ENCODE results near the gene BNIP3. TPM values are rescaled to one million over a fixed set of nuclear protein-coding genes. Genes with fewer than 3 reads are reported as not detected.

Gene BNIP3
- total and polyA plus RNA-seq, 4 experiments from 2014 or later: 29.8 to 37.0 (median 32.7) TPM

GRCh38 chr10:132003282-132003924, 21.7 kb upstream of the BNIP3 start:
- Mint-ChIP-seq H3K36me3 (no peaks in the 10 kb centered on the region), H3K27me3 (peaks cover 5 to 10% of the 10 kb centered on the region in 2 donors), H3K4me3 (no peak overlapping the region), H3K27ac (no peak overlapping the region), H3K4me1 (peaks cover 0 to 7% (median 1%) of the 10 kb centered on the region in 4 donors), H3K9me3 (peaks cover 0 to 9% (median 0%) of the 10 kb centered on the region in 8 donors)
- H3K27me3 ChIP-seq (ENCODE audit: insufficient read depth, low read length): no peaks in the 10 kb centered on the region
- ChIA-PET CTCF (ENCODE audit: partially characterized antibody) (interaction anchor here (0.6 kb wide), 1 partner anchor 556 kb away, joined by 3 read pairs; no protein-coding TSS in a partner anchor), POLR2A (ENCODE audit: partially characterized antibody) (no interaction called here)
- H3K9me3 ChIP-seq (ENCODE audit: control insufficient read depth in 1 of 2, low read length in 2 of 2): no peaks in the 10 kb centered on the region
- H3K36me3 ChIP-seq (ENCODE audit: insufficient read depth, low read length): no peaks in the 10 kb centered on the region
- no peaks in the 10 kb centered on the region for H3K4me1 ChIP-seq (ENCODE audit: insufficient read depth, low read length)
- no peak overlapping the region for H3K27ac ChIP-seq (ENCODE audit: low read depth, low read length)
- DNase-seq: no peak
- intact Hi-C loops (cut with micrococcal nuclease): no loop called here
- H3K4me3 ChIP-seq (ENCODE audit: low read length in 2 of 2): no peak overlapping the region

GRCh38 chr10:132002004-132002403, 20.3 kb upstream of the BNIP3 start:
- H3K27ac ChIP-seq (ENCODE audit: low read depth, low read length): no peak overlapping the region
- no peaks in the 10 kb centered on the region for H3K4me1 ChIP-seq (ENCODE audit: insufficient read depth, low read length)
- CTCF ChIA-PET (ENCODE audit: partially characterized antibody): interaction anchor here (1.2 to 1.9 kb wide), 2 partner anchors 21 to 116 kb away, joined by 4 to 6 read pairs; no protein-coding TSS in a partner anchor
- Mint-ChIP-seq H3K4me1 (peaks cover 0 to 7% (median 1%) of the 10 kb centered on the region in 4 donors), H3K27me3 (peaks cover 3% of the 10 kb centered on the region in 2 donors), H3K9me3 (peaks cover 0 to 9% (median 0%) of the 10 kb centered on the region in 8 donors), H3K4me3 (no peak overlapping the region), H3K36me3 (no peaks in the 10 kb centered on the region), H3K27ac (peak overlapping the region in 1 of 7 donors; percentile 35)
- intact Hi-C loops (cut with micrococcal nuclease): no loop called here
- no peaks in the 10 kb centered on the region for H3K27me3 ChIP-seq (ENCODE audit: insufficient read depth, low read length)
- no peak overlapping the region for H3K4me3 ChIP-seq (ENCODE audit: low read length in 2 of 2)
- POLR2A ChIA-PET (ENCODE audit: partially characterized antibody): no interaction called here
- no peaks in the 10 kb centered on the region for H3K9me3 ChIP-seq (ENCODE audit: control insufficient read depth in 1 of 2, low read length in 2 of 2)
- DNase-seq: no peak
- no peaks in the 10 kb centered on the region for H3K36me3 ChIP-seq (ENCODE audit: insufficient read depth, low read length)

GRCh38 chr10:132001238-132001972, 19.7 kb upstream of the BNIP3 start:
- DNase-seq: peak in 1 of 5 donors; percentile 14

GRCh38 chr10:131998845-131999681, 17.3 kb upstream of the BNIP3 start:
- H3K36me3 ChIP-seq (ENCODE audit: insufficient read depth, low read length): no peaks in the 10 kb centered on the region
- H3K9me3 ChIP-seq (ENCODE audit: control insufficient read depth in 1 of 2, low read length in 2 of 2): no peaks in the 10 kb centered on the region
- ChIA-PET POLR2A (ENCODE audit: partially characterized antibody) (no interaction called here), CTCF (ENCODE audit: partially characterized antibody) (interaction anchor here (1.0 kb wide), 1 partner anchor 24 kb away, joined by 4 read pairs; no protein-coding TSS in a partner anchor)
- Mint-ChIP-seq H3K4me3 (no peak overlapping the region), H3K36me3 (no peaks in the 10 kb centered on the region), H3K9me3 (peaks cover 0 to 2% (median 0%) of the 10 kb centered on the region in 8 donors), H3K4me1 (peaks cover 0 to 7% (median 1%) of the 10 kb centered on the region in 4 donors), H3K27ac (no peak overlapping the region), H3K27me3 (peaks cover 0 to 3% of the 10 kb centered on the region in 2 donors)
- H3K27me3 ChIP-seq (ENCODE audit: insufficient read depth, low read length): no peaks in the 10 kb centered on the region
- no peak for DNase-seq
- no peak overlapping the region for H3K27ac ChIP-seq (ENCODE audit: low read depth, low read length)
- H3K4me3 ChIP-seq (ENCODE audit: low read length in 2 of 2): no peak overlapping the region
- intact Hi-C loops (cut with micrococcal nuclease): no loop called here
- no peaks in the 10 kb centered on the region for H3K4me1 ChIP-seq (ENCODE audit: insufficient read depth, low read length)

More at GRCh38 chr10:132001238-132001972, 19.7 kb upstream of the BNIP3 start:
- no peak overlapping the region for H3K27ac ChIP-seq (ENCODE audit: low read depth, low read length)
- peak overlapping the region in 5 of 8 donors; percentile 14 to 62 (median 17) for H3K4me3 Mint-ChIP-seq
- ChIA-PET CTCF (ENCODE audit: partially characterized antibody) (interaction anchor here (1.2 to 1.9 kb wide), 2 partner anchors 21 to 115 kb away, joined by 4 to 6 read pairs; no protein-coding TSS in a partner anchor), POLR2A (ENCODE audit: partially characterized antibody) (interaction anchor here (0.7 kb wide), 1 partner anchor 29 kb away, joined by 3 read pairs; no protein-coding TSS in a partner anchor)
- H3K27ac Mint-ChIP-seq: peak overlapping the region in 1 of 7 donors; percentile 35
- no peaks in the 10 kb centered on the region for H3K9me3 ChIP-seq (ENCODE audit: control insufficient read depth in 1 of 2, low read length in 2 of 2)
- intact Hi-C loops (cut with micrococcal nuclease): no loop called here
- no peaks in the 10 kb centered on the region for H3K4me1 ChIP-seq (ENCODE audit: insufficient read depth, low read length)
- peaks cover 0 to 9% (median 0%) of the 10 kb centered on the region in 8 donors for H3K9me3 Mint-ChIP-seq
- H3K36me3 Mint-ChIP-seq: no peaks in the 10 kb centered on the region
- H3K36me3 ChIP-seq (ENCODE audit: insufficient read depth, low read length): no peaks in the 10 kb centered on the region
- H3K4me1 Mint-ChIP-seq: peaks cover 0 to 7% (median 1%) of the 10 kb centered on the region in 4 donors
- H3K27me3 ChIP-seq (ENCODE audit: insufficient read depth, low read length): no peaks in the 10 kb centered on the region
- H3K27me3 Mint-ChIP-seq: peaks cover 0 to 3% of the 10 kb centered on the region in 2 donors
- no peak overlapping the region for H3K4me3 ChIP-seq (ENCODE audit: low read length in 2 of 2)

GRCh38 chr10:131998050-131998844, 16.5 kb upstream of the BNIP3 start:
- no peaks in the 10 kb centered on the region for H3K9me3 ChIP-seq (ENCODE audit: control insufficient read depth in 1 of 2, low read length in 2 of 2)
- ChIA-PET CTCF (ENCODE audit: partially characterized antibody) (no interaction called here), POLR2A (ENCODE audit: partially characterized antibody) (no interaction called here)
- no peaks in the 10 kb centered on the region for H3K27me3 ChIP-seq (ENCODE audit: insufficient read depth, low read length)
- H3K36me3 ChIP-seq (ENCODE audit: insufficient read depth, low read length): no peaks in the 10 kb centered on the region
- H3K27me3 Mint-ChIP-seq: peaks cover 0 to 3% of the 10 kb centered on the region in 2 donors
- H3K4me1 ChIP-seq (ENCODE audit: insufficient read depth, low read length): no peaks in the 10 kb centered on the region
- no peak overlapping the region for H3K27ac Mint-ChIP-seq
- no peak overlapping the region for H3K4me3 ChIP-seq (ENCODE audit: low read length in 2 of 2)
- peaks cover 0 to 7% (median 1%) of the 10 kb centered on the region in 4 donors for H3K4me1 Mint-ChIP-seq
- peaks cover 0 to 2% (median 0%) of the 10 kb centered on the region in 8 donors for H3K9me3 Mint-ChIP-seq
- no peak for DNase-seq
- H3K27ac ChIP-seq (ENCODE audit: low read depth, low read length): no peak overlapping the region
- H3K36me3 Mint-ChIP-seq: no peaks in the 10 kb centered on the region
- intact Hi-C loops (cut with micrococcal nuclease): no loop called here
- no peak overlapping the region for H3K4me3 Mint-ChIP-seq

GRCh38 chr10:131997366-131998049, 15.8 kb upstream of the BNIP3 start:
- Histone ChIP-seq H3K4me3 (ENCODE audit: low read length in 2 of 2) (no peak overlapping the region), H3K27ac (ENCODE audit: low read depth, low read length) (no peak overlapping the region), H3K36me3 (ENCODE audit: insufficient read depth, low read length) (no peaks in the 10 kb centered on the region), H3K9me3 (ENCODE audit: control insufficient read depth in 1 of 2, low read length in 2 of 2) (no peaks in the 10 kb centered on the region), H3K4me1 (ENCODE audit: insufficient read depth, low read length) (no peaks in the 10 kb centered on the region), H3K27me3 (ENCODE audit: insufficient read depth, low read length) (no peaks in the 10 kb centered on the region)
- Mint-ChIP-seq H3K36me3 (no peaks in the 10 kb centered on the region), H3K27me3 (peaks cover 0 to 3% of the 10 kb centered on the region in 2 donors), H3K4me3 (no peak overlapping the region), H3K9me3 (peaks cover 0 to 2% (median 0%) of the 10 kb centered on the region in 8 donors), H3K27ac (no peak overlapping the region), H3K4me1 (peaks cover 0 to 7% (median 1%) of the 10 kb centered on the region in 4 donors)
- CTCF ChIA-PET (ENCODE audit: partially characterized antibody): no interaction called here
- POLR2A ChIA-PET (ENCODE audit: partially characterized antibody): no interaction called here
- no peak for DNase-seq
- intact Hi-C loops (cut with micrococcal nuclease): no loop called here

Data from CD4-positive, alpha-beta memory T cell (primary cell).